ENCODE measurements around the gene MRC2.

Gene MRC2

GRCh38 chr17:62668091-62668804, 40.8 kb downstream of the MRC2 start:
- H3K27me3 ChIP-seq (ENCODE audit: insufficient read depth, low read length): no peaks in the 10 kb centered on the region
- H3K9ac ChIP-seq (ENCODE audit: low read depth, low read length): no peak overlapping the region
- H3K36me3 ChIP-seq (ENCODE audit: insufficient read depth, low read depth, low read length): no peaks in the 10 kb centered on the region
- no peak overlapping the region for H3K4me3 ChIP-seq (ENCODE audit: low read length)
- no peaks in the 10 kb centered on the region for H3K4me1 ChIP-seq (ENCODE audit: insufficient read depth, low read length)
- H3K27ac ChIP-seq (ENCODE audit: low read length): no peak overlapping the region
- no peaks in the 10 kb centered on the region for H3K9me3 ChIP-seq (ENCODE audit: insufficient read depth, low read depth, low read length)

DNA sequence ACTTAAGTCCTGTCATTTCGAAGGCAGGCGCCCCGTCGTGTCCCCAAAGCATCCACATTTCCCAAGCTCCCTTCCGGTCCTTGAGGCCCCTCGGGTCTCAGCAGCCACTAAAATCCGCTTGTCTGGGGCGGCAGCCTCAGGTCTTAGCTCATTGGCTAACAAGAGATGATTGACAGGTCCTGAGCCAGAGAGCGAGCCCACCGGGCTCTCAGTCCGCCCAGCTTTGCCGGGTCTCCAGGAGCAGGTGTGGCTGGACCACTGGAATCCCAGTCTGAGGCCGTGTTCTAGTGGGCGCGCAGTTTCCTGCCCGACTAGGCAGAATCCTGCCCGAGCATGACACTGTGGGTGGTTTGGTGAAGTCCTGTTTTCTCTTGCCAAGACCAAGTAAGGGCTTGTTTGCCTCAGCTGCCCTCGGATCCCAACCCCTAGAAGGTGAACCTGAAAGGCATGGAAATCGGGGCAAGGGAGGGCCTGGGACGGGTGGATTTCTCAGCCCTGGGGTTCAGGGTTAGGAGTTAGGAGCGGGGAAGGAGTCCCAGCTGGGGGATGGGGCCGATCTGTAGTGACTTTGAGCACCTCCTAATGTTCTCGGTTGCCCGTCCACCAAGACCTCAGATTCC, 42.8 kb downstream of the MRC2 start:
- no peaks in the 10 kb centered on the region for H3K4me1 ChIP-seq (ENCODE audit: insufficient read depth, low read length)
- H3K36me3 ChIP-seq (ENCODE audit: insufficient read depth, low read depth, low read length): no peaks in the 10 kb centered on the region
- no peak overlapping the region for H3K9ac ChIP-seq (ENCODE audit: low read depth, low read length)
- no peaks in the 10 kb centered on the region for H3K27me3 ChIP-seq (ENCODE audit: insufficient read depth, low read length)
- H3K9me3 ChIP-seq (ENCODE audit: insufficient read depth, low read depth, low read length): no peaks in the 10 kb centered on the region
- H3K27ac ChIP-seq (ENCODE audit: low read length): no peak overlapping the region
- no peak overlapping the region for H3K4me3 ChIP-seq (ENCODE audit: low read length)

GRCh38 chr17:62671553-62671952, 44.1 kb downstream of the MRC2 start:
- H3K9ac ChIP-seq (ENCODE audit: low read depth, low read length): no peak overlapping the region
- peaks cover 3% of the 10 kb centered on the region; the same call in 1 of the 2 replicates for H3K36me3 ChIP-seq (ENCODE audit: insufficient read depth, low read depth, low read length)
- no peak overlapping the region for H3K27ac ChIP-seq (ENCODE audit: low read length)
- H3K27me3 ChIP-seq (ENCODE audit: insufficient read depth, low read length): no peaks in the 10 kb centered on the region
- no peaks in the 10 kb centered on the region for H3K4me1 ChIP-seq (ENCODE audit: insufficient read depth, low read length)
- no peak overlapping the region for H3K4me3 ChIP-seq (ENCODE audit: low read length)
- H3K9me3 ChIP-seq (ENCODE audit: insufficient read depth, low read depth, low read length): no peaks in the 10 kb centered on the region

- no peak overlapping the region for H3K4me3 ChIP-seq (ENCODE audit: low read length)
- no peaks in the 10 kb centered on the region for H3K4me1 ChIP-seq (ENCODE audit: insufficient read depth, low read length)
- H3K36me3 ChIP-seq (ENCODE audit: insufficient read depth, low read depth, low read length): peaks cover 4% of the 10 kb centered on the region; the same call in 1 of the 2 replicates
- H3K27ac ChIP-seq (ENCODE audit: low read length): no peak overlapping the region
- no peak overlapping the region for H3K9ac ChIP-seq (ENCODE audit: low read depth, low read length)
- no peaks in the 10 kb centered on the region for H3K27me3 ChIP-seq (ENCODE audit: insufficient read depth, low read length)
- no peaks in the 10 kb centered on the region for H3K9me3 ChIP-seq (ENCODE audit: insufficient read depth, low read depth, low read length)
Observed at GRCh38 chr17:62672957-62673356, 45.5 kb downstream of the MRC2 start.

- Histone ChIP-seq H3K4me3 (ENCODE audit: low read length) (no peak overlapping the region), H3K9ac (ENCODE audit: low read depth, low read length) (no peak overlapping the region), H3K9me3 (ENCODE audit: insufficient read depth, low read depth, low read length) (no peaks in the 10 kb centered on the region), H3K27ac (ENCODE audit: low read length) (no peak overlapping the region), H3K4me1 (ENCODE audit: insufficient read depth, low read length) (no peaks in the 10 kb centered on the region), H3K27me3 (ENCODE audit: insufficient read depth, low read length) (no peaks in the 10 kb centered on the region), H3K36me3 (ENCODE audit: insufficient read depth, low read depth, low read length) (peaks cover 4% of the 10 kb centered on the region; the same call in 1 of the 2 replicates)
Observed at GRCh38 chr17:62673614-62674362, 46.3 kb downstream of the MRC2 start.

DNA sequence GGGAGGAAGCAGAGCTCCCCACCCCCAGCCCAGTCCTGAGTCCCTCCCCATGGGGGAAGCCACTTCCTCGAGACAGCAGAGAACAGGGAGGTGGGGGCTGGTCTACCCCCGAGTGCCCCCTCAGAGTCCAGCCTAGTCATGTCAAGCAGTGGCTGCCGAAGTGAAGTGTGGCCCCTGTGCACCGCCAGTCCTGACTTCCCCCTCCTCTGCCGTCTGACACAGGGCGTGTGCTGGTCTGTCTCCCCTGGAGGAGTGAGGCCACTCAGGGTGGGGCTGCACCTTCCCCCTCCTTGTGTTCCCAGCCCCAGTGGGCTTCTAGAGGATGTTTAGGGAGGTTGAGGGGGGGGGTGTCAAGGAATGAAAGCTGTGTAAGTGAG, 46.9 kb downstream of the MRC2 start:
- Histone ChIP-seq H3K36me3 (ENCODE audit: insufficient read depth, low read depth, low read length) (peaks cover 4% of the 10 kb centered on the region; the same call in 1 of the 2 replicates), H3K4me3 (ENCODE audit: low read length) (no peak overlapping the region), H3K4me1 (ENCODE audit: insufficient read depth, low read length) (no peaks in the 10 kb centered on the region), H3K27me3 (ENCODE audit: insufficient read depth, low read length) (no peaks in the 10 kb centered on the region), H3K9me3 (ENCODE audit: insufficient read depth, low read depth, low read length) (no peaks in the 10 kb centered on the region), H3K9ac (ENCODE audit: low read depth, low read length) (no peak overlapping the region), H3K27ac (ENCODE audit: low read length) (no peak overlapping the region)

DNA sequence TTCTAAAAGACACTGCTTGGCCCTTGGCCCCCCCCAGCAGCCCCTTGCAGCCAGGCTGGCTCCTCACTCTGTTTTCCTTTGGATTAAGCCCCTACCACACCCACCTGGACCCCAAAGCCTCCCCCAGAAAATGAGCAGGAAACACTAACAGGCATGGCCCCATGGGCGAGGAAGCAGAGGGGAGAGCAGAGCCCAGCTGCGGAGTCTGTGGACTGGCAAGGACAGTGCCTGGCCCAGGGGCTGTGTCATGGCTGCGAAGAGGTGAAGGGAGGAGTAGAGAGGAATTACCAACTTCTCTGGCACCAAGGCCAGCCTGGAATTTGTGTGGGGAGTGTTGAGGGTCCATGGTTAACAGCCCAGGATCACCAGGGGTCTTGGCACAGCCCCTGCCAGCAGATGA, 47.4 kb downstream of the MRC2 start:
- Histone ChIP-seq H3K27ac (ENCODE audit: low read length) (no peak overlapping the region), H3K4me1 (ENCODE audit: insufficient read depth, low read length) (no peaks in the 10 kb centered on the region), H3K4me3 (ENCODE audit: low read length) (no peak overlapping the region), H3K27me3 (ENCODE audit: insufficient read depth, low read length) (no peaks in the 10 kb centered on the region), H3K9me3 (ENCODE audit: insufficient read depth, low read depth, low read length) (no peaks in the 10 kb centered on the region), H3K9ac (ENCODE audit: low read depth, low read length) (no peak overlapping the region), H3K36me3 (ENCODE audit: insufficient read depth, low read depth, low read length) (peaks cover 4% of the 10 kb centered on the region; the same call in 1 of the 2 replicates)

- H3K27ac ChIP-seq (ENCODE audit: low read length): no peak overlapping the region
- H3K9ac ChIP-seq (ENCODE audit: low read depth, low read length): no peak overlapping the region
- H3K4me3 ChIP-seq (ENCODE audit: low read length): no peak overlapping the region
- H3K27me3 ChIP-seq (ENCODE audit: insufficient read depth, low read length): no peaks in the 10 kb centered on the region
- H3K4me1 ChIP-seq (ENCODE audit: insufficient read depth, low read length): no peaks in the 10 kb centered on the region
- H3K9me3 ChIP-seq (ENCODE audit: insufficient read depth, low read depth, low read length): no peaks in the 10 kb centered on the region
- peaks cover 4% of the 10 kb centered on the region; the same call in 1 of the 2 replicates for H3K36me3 ChIP-seq (ENCODE audit: insufficient read depth, low read depth, low read length)
Observed at GRCh38 chr17:62675260-62675659, 47.8 kb downstream of the MRC2 start.

DNA sequence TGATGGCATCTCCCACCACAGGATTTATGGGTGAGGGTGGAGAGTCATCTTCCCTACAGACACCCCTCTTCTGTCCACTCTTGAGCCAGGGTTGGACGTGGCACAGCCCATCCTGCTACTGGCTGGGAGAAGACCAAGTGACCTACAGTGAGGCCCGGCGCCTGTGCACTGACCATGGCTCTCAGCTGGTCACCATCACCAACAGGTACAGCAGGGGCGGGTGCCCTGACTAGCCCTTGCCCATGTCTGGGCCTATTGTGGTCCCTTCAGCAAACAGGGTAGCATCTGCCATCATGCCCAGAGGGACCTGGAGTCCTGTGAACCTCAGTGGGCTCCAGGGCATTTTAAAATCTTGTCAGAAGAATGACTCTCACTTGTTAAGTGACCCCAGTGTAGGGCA, 48.2 kb downstream of the MRC2 start:
- Histone ChIP-seq H3K4me1 (ENCODE audit: insufficient read depth, low read length) (no peaks in the 10 kb centered on the region), H3K9ac (ENCODE audit: low read depth, low read length) (no peak overlapping the region), H3K9me3 (ENCODE audit: insufficient read depth, low read depth, low read length) (no peaks in the 10 kb centered on the region), H3K36me3 (ENCODE audit: insufficient read depth, low read depth, low read length) (peaks cover 4% of the 10 kb centered on the region; the same call in 1 of the 2 replicates), H3K4me3 (ENCODE audit: low read length) (no peak overlapping the region), H3K27ac (ENCODE audit: low read length) (no peak overlapping the region), H3K27me3 (ENCODE audit: insufficient read depth, low read length) (no peaks in the 10 kb centered on the region)

DNA sequence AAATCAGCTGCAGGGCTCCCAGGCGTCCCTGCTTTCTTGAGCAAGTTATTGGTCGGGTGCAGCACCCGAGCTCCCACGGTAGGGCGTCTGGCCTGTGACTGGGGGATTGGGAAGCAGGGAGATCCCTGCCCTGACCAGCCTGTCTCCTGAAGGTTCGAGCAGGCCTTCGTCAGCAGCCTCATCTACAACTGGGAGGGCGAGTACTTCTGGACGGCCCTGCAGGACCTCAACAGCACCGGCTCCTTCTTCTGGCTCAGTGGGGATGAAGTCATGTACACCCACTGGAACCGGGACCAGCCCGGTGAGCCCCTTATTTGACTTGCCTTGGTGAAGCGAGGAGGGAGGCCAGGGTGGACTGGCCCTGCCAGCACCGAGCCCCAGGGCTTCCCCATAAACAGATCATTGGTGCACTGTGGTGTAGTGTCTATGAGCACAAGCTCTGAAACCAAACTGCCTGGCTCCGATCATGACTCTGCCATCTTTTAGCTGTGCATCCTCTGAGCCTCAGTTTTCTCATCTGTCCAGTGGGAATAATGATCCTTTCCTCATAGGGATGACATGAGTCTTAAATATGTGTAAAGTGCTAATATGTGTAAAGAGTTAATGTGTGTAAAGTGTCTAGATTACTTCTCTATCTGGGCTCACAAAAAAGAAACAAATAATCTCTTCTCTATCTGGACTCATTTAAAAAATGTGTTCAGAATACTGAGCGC, 48.9 kb downstream of the MRC2 start:
- no peak overlapping the region for H3K4me3 ChIP-seq (ENCODE audit: low read length)
- peaks cover 4% of the 10 kb centered on the region; the same call in 1 of the 2 replicates for H3K36me3 ChIP-seq (ENCODE audit: insufficient read depth, low read depth, low read length)
- no peak overlapping the region for H3K9ac ChIP-seq (ENCODE audit: low read depth, low read length)
- H3K27ac ChIP-seq (ENCODE audit: low read length): no peak overlapping the region
- H3K4me1 ChIP-seq (ENCODE audit: insufficient read depth, low read length): no peaks in the 10 kb centered on the region
- no peaks in the 10 kb centered on the region for H3K9me3 ChIP-seq (ENCODE audit: insufficient read depth, low read depth, low read length)
- H3K27me3 ChIP-seq (ENCODE audit: insufficient read depth, low read length): no peaks in the 10 kb centered on the region

- Histone ChIP-seq H3K36me3 (ENCODE audit: insufficient read depth, low read depth, low read length) (peaks cover 4% of the 10 kb centered on the region; the same call in 1 of the 2 replicates), H3K9ac (ENCODE audit: low read depth, low read length) (no peak overlapping the region), H3K9me3 (ENCODE audit: insufficient read depth, low read depth, low read length) (no peaks in the 10 kb centered on the region), H3K4me1 (ENCODE audit: insufficient read depth, low read length) (no peaks in the 10 kb centered on the region), H3K27ac (ENCODE audit: low read length) (no peak overlapping the region), H3K27me3 (ENCODE audit: insufficient read depth, low read length) (no peaks in the 10 kb centered on the region), H3K4me3 (ENCODE audit: low read length) (no peak overlapping the region)
Observed at GRCh38 chr17:62676952-62677596, 49.6 kb downstream of the MRC2 start.

Measured in iPS-20b (cell line).